Fibroblast of lung (primary cell): ENCODE data around the gene LIPT1. TPM values are rescaled to one million over a fixed set of nuclear protein-coding genes. Genes with fewer than 3 reads are reported as not detected.

Source experiments
- DNase-seq, 2 donors: peaks; one replicate each; pipeline versions ENCODE4 v3.0.0 to v3.0.0-alpha.2; 2010; ENCODE audit warnings: low read depth in 2 of 2
- H2AFZ ChIP-seq: 2 replicates; pipeline ENCODE4 v1.5.1; 2012; ENCODE audit warnings: low read length, control low read depth, inconsistent platforms
- H3K27ac ChIP-seq: 2 replicates; pipeline ENCODE4 v1.5.1; 2011; ENCODE audit warnings: low read length, control low read depth; ENCODE audit not compliant: insufficient read depth
- H3K27me3 ChIP-seq: 2 replicates; pipeline ENCODE4 v1.5.1; 2011; ENCODE audit warnings: mild to moderate bottlenecking, low read length; ENCODE audit not compliant: control insufficient read depth, insufficient read depth
- H3K36me3 ChIP-seq: 2 replicates; pipeline ENCODE4 v1.5.1; 2011; ENCODE audit warnings: low read length; ENCODE audit not compliant: control insufficient read depth, insufficient read depth
- H3K4me1 ChIP-seq: 2 replicates; pipeline ENCODE4 v1.5.1; 2011; ENCODE audit warnings: low read length; ENCODE audit not compliant: control insufficient read depth, insufficient read depth; ENCODE audit errors: extremely low read depth
- H3K4me2 ChIP-seq: 2 replicates; pipeline ENCODE4 v1.5.1; 2011; ENCODE audit warnings: low read length, control low read depth; ENCODE audit not compliant: insufficient read depth; ENCODE audit errors: extremely low read depth
- H3K4me3 ChIP-seq, 4 experiments: fragments of 200-600 bp in 1 of 4; sonication (generic) in 1 of 4; replicated peaks in 1 of 4; 2 replicates each; pipeline ENCODE4 v1.5.1; 2011 to 2016; ENCODE audit warnings: low read length in 4 of 4, low read depth in 3 of 4, mild to moderate bottlenecking in 3 of 4, control low read depth in 2 of 4, inconsistent platforms in 1 of 4, mixed read lengths in 1 of 4; ENCODE audit not compliant: insufficient read depth in 1 of 4; ENCODE audit errors: control extremely low read depth in 1 of 4
- H3K79me2 ChIP-seq: 2 replicates; pipeline ENCODE4 v1.5.1; 2012; ENCODE audit warnings: mild to moderate bottlenecking, low read length, inconsistent platforms; ENCODE audit not compliant: control insufficient read depth, insufficient read depth
- H3K9ac ChIP-seq: 2 replicates; pipeline ENCODE4 v1.5.1; 2011; ENCODE audit warnings: mild to moderate bottlenecking, low read length, control low read depth; ENCODE audit not compliant: insufficient read depth
- H3K9me3 ChIP-seq: 2 replicates; pipeline ENCODE4 v1.5.1; 2012; ENCODE audit warnings: low read depth, low read length; ENCODE audit not compliant: control insufficient read depth, insufficient read depth
- H4K20me1 ChIP-seq: 2 replicates; pipeline ENCODE4 v1.5.1; 2011; ENCODE audit warnings: low read length; ENCODE audit not compliant: control insufficient read depth, insufficient read depth; ENCODE audit errors: extremely low read depth
- EZH2 ChIP-seq: IDR thresholded peaks from 2 replicates; pipeline ENCODE4 v1.5.1; 2012; ENCODE audit warnings: low read length, control low read depth, mild to moderate bottlenecking; ENCODE audit errors: missing control alignments
- polyA plus RNA-seq, 2 donors: library from polyadenylated mRNA; depleted of rRNA in 1 of 2; stranded (reverse) in 1 of 2; unstranded in 1 of 2; fragments of >200 nt; gene quantifications; 2 replicates each; pipeline ENCODE4 v1.2.1, GENCODE V29; 2011 to 2012; ENCODE audit warnings: missing spikeins in 1 of 2
- total RNA-seq: library from RNA; depleted of rRNA; stranded (reverse); fragments of >200 nt; gene quantifications from 2 replicates; pipeline ENCODE4 v1.2.1, GENCODE V29; 2014
- TF ChIP-seq, protein P1 (sequence below), 2 donors: IDR thresholded peaks in 1 of 2; conservative IDR thresholded peaks in 1 of 2; 1 replicate in 1 of 2; 2 replicates in 1 of 2; pipeline ENCODE4 v1.5.1; 2011 to 2012; ENCODE audit warnings: low read length in 2 of 2, control low read depth in 1 of 2, inconsistent platforms in 1 of 2, low read depth in 1 of 2, mild to moderate bottlenecking in 1 of 2

The LIPT1 gene
- total and polyA plus RNA-seq, 2 donors (not counting 1 experiment from before 2014, with no cell fraction given): 5.9 to 7.6 TPM

DNA sequence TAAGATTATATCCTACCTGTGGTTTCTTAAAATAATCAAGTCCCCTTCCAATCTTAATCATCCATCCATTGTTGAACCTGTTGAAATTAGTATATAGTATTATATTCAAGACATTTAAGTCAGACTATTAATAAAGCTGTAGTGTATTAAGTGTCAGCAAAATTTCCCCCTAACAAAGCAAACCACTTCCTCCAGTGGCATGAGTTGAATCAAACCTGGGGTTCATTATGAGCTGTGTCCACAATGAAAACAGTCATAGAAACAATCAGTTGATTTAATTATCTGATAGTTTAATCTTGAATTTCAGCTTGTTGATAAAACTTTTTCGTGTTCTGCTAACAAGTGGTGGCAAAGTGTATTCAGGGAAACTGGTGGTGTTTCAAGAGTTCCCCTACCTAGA lies 14.8 kb downstream of the LIPT1 start:
- Histone ChIP-seq H3K4me2 (no peak overlapping the region), H3K27me3 (no peaks in the 10 kb centered on the region), H3K36me3 (peaks cover 2% of the 10 kb centered on the region)

DNA sequence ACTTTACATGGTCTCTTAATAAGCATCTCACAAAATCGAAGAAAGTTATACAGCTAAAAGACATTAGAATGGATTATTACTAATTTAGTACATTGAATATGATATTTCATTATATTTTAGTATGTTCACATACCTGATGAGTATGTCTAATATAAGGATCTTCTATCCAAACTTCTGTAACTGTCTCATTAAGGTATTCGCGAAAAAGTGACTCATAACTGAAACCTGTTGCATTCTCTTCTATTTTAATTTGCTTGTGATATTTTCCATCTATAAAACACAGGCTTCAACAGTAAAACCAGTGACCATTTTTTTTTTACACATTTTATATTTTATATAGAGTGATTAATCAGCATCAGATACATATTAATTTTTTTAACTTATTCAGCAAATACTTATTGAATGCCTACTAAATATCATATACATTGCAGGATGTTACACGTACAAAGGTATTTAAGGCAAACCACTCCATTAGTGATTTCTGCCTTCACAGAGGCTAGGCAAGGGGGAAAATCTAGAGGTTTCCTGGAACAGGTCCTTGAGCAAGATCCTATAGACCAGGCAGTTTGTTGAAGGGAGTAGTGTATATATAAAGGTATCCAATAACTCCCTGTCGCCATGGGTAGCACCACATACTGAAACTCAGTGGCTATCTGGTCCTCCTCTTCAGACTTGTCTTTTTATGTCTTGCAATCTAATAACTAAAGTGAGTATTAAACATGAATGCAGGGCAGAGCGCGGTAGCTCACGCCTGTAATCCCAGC lies 16.8 kb downstream of the LIPT1 start:
- TF ChIP-seq EZH2: no peak
- TF ChIP-seq, protein P1, sequence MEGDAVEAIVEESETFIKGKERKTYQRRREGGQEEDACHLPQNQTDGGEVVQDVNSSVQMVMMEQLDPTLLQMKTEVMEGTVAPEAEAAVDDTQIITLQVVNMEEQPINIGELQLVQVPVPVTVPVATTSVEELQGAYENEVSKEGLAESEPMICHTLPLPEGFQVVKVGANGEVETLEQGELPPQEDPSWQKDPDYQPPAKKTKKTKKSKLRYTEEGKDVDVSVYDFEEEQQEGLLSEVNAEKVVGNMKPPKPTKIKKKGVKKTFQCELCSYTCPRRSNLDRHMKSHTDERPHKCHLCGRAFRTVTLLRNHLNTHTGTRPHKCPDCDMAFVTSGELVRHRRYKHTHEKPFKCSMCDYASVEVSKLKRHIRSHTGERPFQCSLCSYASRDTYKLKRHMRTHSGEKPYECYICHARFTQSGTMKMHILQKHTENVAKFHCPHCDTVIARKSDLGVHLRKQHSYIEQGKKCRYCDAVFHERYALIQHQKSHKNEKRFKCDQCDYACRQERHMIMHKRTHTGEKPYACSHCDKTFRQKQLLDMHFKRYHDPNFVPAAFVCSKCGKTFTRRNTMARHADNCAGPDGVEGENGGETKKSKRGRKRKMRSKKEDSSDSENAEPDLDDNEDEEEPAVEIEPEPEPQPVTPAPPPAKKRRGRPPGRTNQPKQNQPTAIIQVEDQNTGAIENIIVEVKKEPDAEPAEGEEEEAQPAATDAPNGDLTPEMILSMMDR (conservative IDR thresholded peaks at IDR 0.05 in 1 of 2, IDR thresholded peaks at IDR 0.05 in 1 of 2; ENCODE audit: low read depth in 1 of 2, low read length in 2 of 2): no peak
- Histone ChIP-seq H3K79me2 (no peaks in the 10 kb centered on the region), H3K27me3 (no peaks in the 10 kb centered on the region), H3K9ac (no peak overlapping the region), H3K4me3 (no peak overlapping the region), H3K4me1 (no peaks in the 10 kb centered on the region), H3K36me3 (peaks cover 2% of the 10 kb centered on the region), H3K9me3 (no peaks in the 10 kb centered on the region), H2AFZ (no peak overlapping the region), H4K20me1 (no peaks in the 10 kb centered on the region), H3K4me2 (no peak overlapping the region), H3K27ac (no peak overlapping the region)
- no peak for DNase-seq

More for the DNA sequence above, 14.8 kb downstream of the LIPT1 start:
- H4K20me1 ChIP-seq: no peaks in the 10 kb centered on the region
- DNase-seq: no peak
- H3K9me3 ChIP-seq: no peaks in the 10 kb centered on the region
- H2AFZ ChIP-seq: no peak overlapping the region
- H3K27ac ChIP-seq: no peak overlapping the region
- H3K4me3 ChIP-seq: no peak overlapping the region
- TF ChIP-seq, protein P1 (conservative IDR thresholded peaks at IDR 0.05 in 1 of 2, IDR thresholded peaks at IDR 0.05 in 1 of 2; ENCODE audit: low read depth in 1 of 2, low read length in 2 of 2): no peak
- TF ChIP-seq EZH2: no peak
- no peaks in the 10 kb centered on the region for H3K4me1 ChIP-seq
- H3K9ac ChIP-seq: no peak overlapping the region
- no peaks in the 10 kb centered on the region for H3K79me2 ChIP-seq

DNA sequence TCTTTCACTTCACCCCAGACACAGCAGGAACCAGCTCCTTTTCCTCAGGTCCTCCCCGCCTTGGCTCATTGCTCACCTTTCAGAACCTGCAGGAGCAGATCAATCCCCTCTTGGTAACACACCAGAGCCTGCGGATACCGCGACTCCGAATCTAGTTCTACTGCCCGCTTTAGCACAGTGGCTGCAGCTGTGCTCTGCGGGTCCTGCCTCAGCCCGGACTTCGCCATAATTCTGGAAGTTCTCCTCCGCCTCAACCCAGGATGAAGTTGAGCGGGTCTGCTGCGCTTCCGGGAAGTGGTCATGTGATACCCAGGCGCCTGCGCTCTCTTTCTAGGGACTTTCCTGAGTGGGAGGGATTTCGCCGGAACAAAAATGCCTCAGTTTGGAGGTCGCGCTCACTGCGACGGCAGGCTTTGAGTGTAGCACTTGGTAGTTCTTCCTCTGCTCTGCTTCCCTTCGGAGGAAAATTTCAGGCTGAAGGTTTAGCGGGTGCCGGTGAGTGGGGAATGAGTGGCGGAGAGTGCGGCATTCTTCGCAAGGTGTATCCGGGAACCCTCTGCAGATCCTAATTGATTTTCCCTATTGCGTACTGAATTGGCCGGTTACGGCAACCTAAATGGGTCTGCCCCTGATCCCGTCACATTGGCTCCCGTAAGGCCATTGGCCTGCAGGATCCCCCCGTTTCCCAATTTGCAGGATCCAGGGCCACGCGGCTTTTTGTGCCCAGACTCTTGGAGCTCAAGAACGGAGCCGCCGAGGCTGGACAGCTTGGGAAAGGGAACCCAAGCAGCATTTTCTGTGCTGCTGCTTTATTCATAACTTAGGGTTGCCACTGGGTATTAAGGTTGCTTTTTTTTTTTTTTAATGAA lies 26.2 kb downstream of the LIPT1 start, which contains the start of the genes MITD1 and MRPL30:
TSS of gene MITD1 (minus strand) at position 304 of the 869 bp plus-strand sequence. CDS start at position 227, 77 bp downstream.
TSS of gene MRPL30 (plus strand) at position 430 of the 869 bp plus-strand sequence. CDS start 5,020 bp downstream, outside the sequence.
- H2AFZ ChIP-seq: peak within 1 kb of the TSS; percentile 90
- H3K27ac ChIP-seq: peak within 1 kb of the TSS; percentile 74
- H3K9ac ChIP-seq: peak within 1 kb of the TSS; percentile 65
- peak within 1 kb of the TSS; percentile 91 for H3K4me2 ChIP-seq
- no peaks in the 10 kb centered on the region for H3K27me3 ChIP-seq
- H3K4me1 ChIP-seq: no peaks in the 10 kb centered on the region
- H3K4me3 ChIP-seq: peak within 1 kb of the TSS; percentile 76 to 90 (median 87)
- H3K79me2 ChIP-seq: peaks cover 51% of the 10 kb centered on the region
- no peaks in the 10 kb centered on the region for H4K20me1 ChIP-seq
- H3K9me3 ChIP-seq: no peaks in the 10 kb centered on the region
- no peak for TF ChIP-seq EZH2
- TF ChIP-seq, protein P1 (conservative IDR thresholded peaks at IDR 0.05 in 1 of 2, IDR thresholded peaks at IDR 0.05 in 1 of 2; ENCODE audit: low read depth in 1 of 2, low read length in 2 of 2): no peak
- peak; percentile 95 to 97 for DNase-seq
- no peaks in the 10 kb centered on the region for H3K36me3 ChIP-seq
